DOHH2 (cell line): ENCODE measurements around the gene TNFRSF25.

Source experiments
- H3F3A ChIP-seq: fragments of 200-600 bp; sonication (generic), shearing (Covaris generic); 2 replicates; pipeline ENCODE4 v1.6.0; 2016; ENCODE audit warnings: antibody characterized with exemption, mild to moderate bottlenecking; ENCODE audit not compliant: control insufficient read depth, insufficient read depth
- H3K27ac ChIP-seq: fragments of 200-600 bp; sonication (generic); 2 replicates; pipeline ENCODE4 v1.5.1; 2014; ENCODE audit warnings: low read depth, mild to moderate bottlenecking, low read length, moderate library complexity
- H3K27me3 ChIP-seq: fragments of 200-600 bp; sonication (generic); 2 replicates; pipeline ENCODE4 v1.6.1; 2014; ENCODE audit warnings: mild to moderate bottlenecking, low read length, mixed read lengths; ENCODE audit not compliant: control insufficient read depth
- H3K36me3 ChIP-seq: fragments of 200-600 bp; sonication (generic); 2 replicates; pipeline ENCODE4 v1.6.1; 2014; ENCODE audit warnings: mild to moderate bottlenecking, low read length, moderate library complexity, mixed read lengths; ENCODE audit not compliant: control insufficient read depth
- H3K4me1 ChIP-seq: fragments of 200-600 bp; sonication (generic); 2 replicates; pipeline ENCODE4 v1.6.1; 2014; ENCODE audit warnings: mild to moderate bottlenecking, low read length, mixed read lengths; ENCODE audit not compliant: control insufficient read depth
- H3K4me2 ChIP-seq: fragments of 200-600 bp; sonication (generic); 2 replicates; pipeline ENCODE4 v1.6.0; 2014; ENCODE audit warnings: mild to moderate bottlenecking, low read length, moderate library complexity
- H3K4me3 ChIP-seq: fragments of 200-600 bp; sonication (generic); 2 replicates; pipeline ENCODE4 v1.5.1; 2014; ENCODE audit warnings: mild to moderate bottlenecking, low read length, mixed read lengths
- H3K79me2 ChIP-seq: fragments of 200-600 bp; sonication (generic); 2 replicates; pipeline ENCODE4 v1.6.1; 2014; ENCODE audit warnings: mild to moderate bottlenecking, low read length, mixed read lengths; ENCODE audit not compliant: control insufficient read depth
- H3K9me2 ChIP-seq: fragments of 200-600 bp; sonication (generic); replicated peaks from 2 replicates; pipeline ENCODE4 v1.6.1; 2014; ENCODE audit warnings: mild to moderate bottlenecking, low read length, mixed read lengths; ENCODE audit not compliant: control insufficient read depth
- H3K9me3 ChIP-seq: fragments of 200-600 bp; sonication (generic); 2 replicates; pipeline ENCODE4 v1.6.1; 2014; ENCODE audit warnings: antibody characterized with exemption, low read length, mixed read lengths; ENCODE audit not compliant: control insufficient read depth, insufficient read depth
- H4K20me1 ChIP-seq: fragments of 200-600 bp; sonication (generic); 2 replicates; pipeline ENCODE4 v1.6.0; 2014; ENCODE audit warnings: low read depth, mild to moderate bottlenecking, antibody characterized with exemption, low read length, moderate library complexity; ENCODE audit not compliant: control insufficient read depth, insufficient read depth
- EZH2phosphoT487 ChIP-seq: fragments of 200-600 bp; sonication (generic); IDR thresholded peaks from 2 replicates; pipeline ENCODE4 v1.6.1; 2017; ENCODE audit warnings: borderline replicate concordance, mild to moderate bottlenecking, antibody characterized with exemption, low read length, moderate library complexity, mixed read lengths
- TF ChIP-seq, protein P1 (sequence below): fragments of 200-600 bp; sonication (generic); IDR thresholded peaks from one replicate; pipeline ENCODE4 v1.5.1; 2014; ENCODE audit warnings: antibody characterized with exemption, mild to moderate bottlenecking, low read depth, low read length; ENCODE audit not compliant: poor library complexity, severe bottlenecking

Gene TNFRSF25

DNA sequence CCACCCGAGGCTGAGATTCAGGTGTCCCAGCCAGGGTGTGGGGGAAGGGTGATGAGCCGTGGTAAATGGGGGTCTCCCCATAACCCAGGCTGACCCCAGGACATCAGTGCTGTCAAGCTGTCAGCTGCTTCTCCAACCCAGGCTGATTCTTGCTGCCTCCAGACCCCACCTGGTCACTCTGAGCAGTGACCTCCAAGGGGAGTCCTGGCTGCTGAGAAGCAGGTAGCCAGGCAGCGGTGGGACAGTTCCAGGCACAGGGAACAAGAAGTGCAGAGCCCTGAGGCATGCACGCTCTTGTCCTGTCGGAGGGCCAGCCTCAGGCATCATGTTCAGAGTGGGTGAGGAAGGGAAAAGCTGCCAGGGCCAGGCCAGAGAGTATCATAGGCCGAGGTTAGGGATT, 40.3 kb downstream of the TNFRSF25 start:
- no peak for TF ChIP-seq EZH2phosphoT487
- TF ChIP-seq, protein P1, sequence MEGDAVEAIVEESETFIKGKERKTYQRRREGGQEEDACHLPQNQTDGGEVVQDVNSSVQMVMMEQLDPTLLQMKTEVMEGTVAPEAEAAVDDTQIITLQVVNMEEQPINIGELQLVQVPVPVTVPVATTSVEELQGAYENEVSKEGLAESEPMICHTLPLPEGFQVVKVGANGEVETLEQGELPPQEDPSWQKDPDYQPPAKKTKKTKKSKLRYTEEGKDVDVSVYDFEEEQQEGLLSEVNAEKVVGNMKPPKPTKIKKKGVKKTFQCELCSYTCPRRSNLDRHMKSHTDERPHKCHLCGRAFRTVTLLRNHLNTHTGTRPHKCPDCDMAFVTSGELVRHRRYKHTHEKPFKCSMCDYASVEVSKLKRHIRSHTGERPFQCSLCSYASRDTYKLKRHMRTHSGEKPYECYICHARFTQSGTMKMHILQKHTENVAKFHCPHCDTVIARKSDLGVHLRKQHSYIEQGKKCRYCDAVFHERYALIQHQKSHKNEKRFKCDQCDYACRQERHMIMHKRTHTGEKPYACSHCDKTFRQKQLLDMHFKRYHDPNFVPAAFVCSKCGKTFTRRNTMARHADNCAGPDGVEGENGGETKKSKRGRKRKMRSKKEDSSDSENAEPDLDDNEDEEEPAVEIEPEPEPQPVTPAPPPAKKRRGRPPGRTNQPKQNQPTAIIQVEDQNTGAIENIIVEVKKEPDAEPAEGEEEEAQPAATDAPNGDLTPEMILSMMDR, result no peak
- H3K4me2 ChIP-seq, result no peak overlapping the region

DNA sequence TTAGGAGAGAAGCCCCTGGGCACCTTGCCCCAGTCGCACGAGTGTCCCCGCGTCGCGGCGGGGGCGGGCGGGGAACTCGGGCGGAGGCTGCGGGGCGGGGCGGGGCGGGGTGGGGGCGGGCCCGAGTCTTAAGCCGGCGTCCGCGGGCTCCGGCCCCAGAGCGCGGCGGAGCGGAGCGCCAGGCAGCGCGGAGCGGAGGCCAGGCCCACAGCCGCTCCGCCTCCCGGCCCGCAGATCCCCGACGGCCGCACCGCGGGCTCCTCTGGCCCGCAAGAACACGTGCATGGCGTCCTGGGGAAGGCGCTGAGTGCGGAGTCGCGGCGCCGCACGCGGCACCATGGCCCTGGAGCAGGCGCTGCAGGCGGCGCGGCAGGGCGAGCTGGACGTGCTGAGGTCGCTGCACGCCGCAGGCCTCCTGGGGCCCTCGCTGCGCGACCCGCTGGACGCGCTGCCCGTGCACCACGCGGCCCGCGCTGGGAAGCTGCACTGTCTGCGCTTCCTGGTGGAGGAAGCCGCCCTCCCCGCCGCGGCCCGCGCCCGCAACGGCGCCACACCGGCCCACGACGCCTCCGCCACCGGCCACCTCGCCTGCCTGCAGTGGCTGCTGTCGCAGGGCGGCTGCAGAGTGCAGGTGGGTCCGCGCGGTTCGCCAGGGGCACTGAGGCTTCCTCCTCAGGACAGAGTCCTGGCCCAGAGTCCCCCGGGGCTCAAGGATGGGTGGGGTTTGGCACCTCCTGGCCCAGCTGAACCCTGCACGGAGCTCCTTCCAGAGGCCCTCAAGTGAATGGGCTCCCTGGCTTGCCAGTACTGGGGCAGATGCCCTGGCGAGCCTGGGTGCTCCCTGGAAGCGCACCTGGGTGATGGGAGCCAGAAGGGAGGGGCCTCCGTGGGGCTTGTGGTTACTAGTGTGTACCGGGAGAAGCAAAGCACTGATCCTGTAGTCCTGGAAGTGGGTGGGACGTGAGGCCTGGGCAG, 41.1 kb downstream of the TNFRSF25 start, which contains the start of gene ESPN:
Gene ESPN, plus strand, starts transcription at position 158 of the 975 bp plus-strand sequence. Its CDS starts 180 bp downstream, at position 338.
- Histone ChIP-seq H4K20me1 (no peaks in the 10 kb centered on the region), H3K4me2 (peak within 1 kb of the TSS; percentile 1; the same call in 1 of the 2 replicates), H3K9me2 (no peaks in the 10 kb centered on the region), H3F3A (no peaks in the 10 kb centered on the region), H3K36me3 (no peaks in the 10 kb centered on the region), H3K79me2 (no peaks in the 10 kb centered on the region), H3K4me3 (no peak within 1 kb of the TSS), H3K4me1 (no peaks in the 10 kb centered on the region), H3K27ac (no peak within 1 kb of the TSS), H3K27me3 (peaks cover 59% of the 10 kb centered on the region), H3K9me3 (no peaks in the 10 kb centered on the region)
- TF ChIP-seq, protein P1, result no peak
- TF ChIP-seq EZH2phosphoT487, result no peak

More for the DNA sequence above, 40.3 kb downstream of the TNFRSF25 start:
- Histone ChIP-seq H3F3A (no peaks in the 10 kb centered on the region), H3K4me1 (no peaks in the 10 kb centered on the region), H3K9me2 (no peaks in the 10 kb centered on the region), H3K9me3 (no peaks in the 10 kb centered on the region), H3K27me3 (peaks cover 51% of the 10 kb centered on the region), H4K20me1 (no peaks in the 10 kb centered on the region), H3K27ac (no peak overlapping the region), H3K4me3 (no peak overlapping the region), H3K36me3 (no peaks in the 10 kb centered on the region), H3K79me2 (no peaks in the 10 kb centered on the region)

DNA sequence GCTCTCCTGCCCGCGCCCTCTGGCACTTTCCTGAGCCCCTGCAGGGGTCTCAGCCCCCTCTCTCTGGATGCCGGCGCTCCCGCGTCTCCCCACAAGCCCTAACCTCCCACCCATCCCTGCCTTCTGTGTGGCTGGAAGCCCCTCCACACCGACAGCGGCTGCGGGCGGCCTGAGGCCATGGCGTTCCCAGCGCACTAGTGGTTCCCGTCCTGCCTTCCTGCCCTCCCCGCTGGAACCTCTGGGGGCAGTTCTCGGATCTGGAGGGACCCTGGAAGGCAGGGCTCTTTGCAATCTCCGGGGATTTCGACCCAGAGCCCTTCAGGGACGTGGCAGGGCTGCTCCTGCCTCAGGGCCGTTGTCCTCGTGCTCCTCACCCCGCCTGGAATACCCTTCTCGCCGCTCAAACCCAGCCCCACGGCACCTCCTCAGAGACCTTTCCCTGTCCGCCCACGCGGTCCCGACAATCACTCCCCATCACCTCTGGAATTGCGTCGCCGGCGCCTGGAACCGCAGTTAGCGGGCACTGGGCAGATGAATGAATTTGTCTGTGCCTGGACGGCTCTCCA, 41.9 kb downstream of the TNFRSF25 start:
- Histone ChIP-seq H3F3A (no peaks in the 10 kb centered on the region), H3K27ac (no peak overlapping the region), H3K27me3 (peaks cover 66% of the 10 kb centered on the region), H3K9me3 (no peaks in the 10 kb centered on the region), H3K36me3 (no peaks in the 10 kb centered on the region), H3K79me2 (no peaks in the 10 kb centered on the region), H3K4me1 (no peaks in the 10 kb centered on the region), H3K4me3 (no peak overlapping the region), H4K20me1 (no peaks in the 10 kb centered on the region), H3K9me2 (no peaks in the 10 kb centered on the region), H3K4me2 (peak overlapping the region; percentile 1; the same call in 1 of the 2 replicates)
- peak; percentile 91 for TF ChIP-seq EZH2phosphoT487
- TF ChIP-seq, protein P1, result no peak
